ENCODE results near the gene SORCS2.

SORCS2 gene

GRCh38 chr4:7415927-7416686 is 223.8 kb downstream of the SORCS2 start:
- no peak for DNase-seq (ENCODE audit: low read depth)

GRCh38 chr4:7416745-7417432 is 224.6 kb downstream of the SORCS2 start:
- DNase-seq (ENCODE audit: low read depth), result no peak

- DNase-seq (ENCODE audit: low read depth), result no peak
Measured at GRCh38 chr4:7417639-7418038, 225.3 kb downstream of the SORCS2 start.

- no peak for DNase-seq (ENCODE audit: low read depth)
Measured at GRCh38 chr4:7418131-7418943, 226.0 kb downstream of the SORCS2 start.

GRCh38 chr4:7419961-7420660 is 227.8 kb downstream of the SORCS2 start:
- no peak for DNase-seq (ENCODE audit: low read depth)

GRCh38 chr4:7420661-7421040 is 228.3 kb downstream of the SORCS2 start:
- DNase-seq (ENCODE audit: low read depth), result no peak

- no peak for DNase-seq (ENCODE audit: low read depth)
Measured at GRCh38 chr4:7421356-7422150, 229.2 kb downstream of the SORCS2 start.

- no peak for DNase-seq (ENCODE audit: low read depth)
Measured at GRCh38 chr4:7422151-7422897, 230.0 kb downstream of the SORCS2 start.

- DNase-seq (ENCODE audit: low read depth), result no peak
Measured at GRCh38 chr4:7422898-7423180, 230.5 kb downstream of the SORCS2 start.

GRCh38 chr4:7423391-7423790 is 231.1 kb downstream of the SORCS2 start:
- no peak for DNase-seq (ENCODE audit: low read depth)

GRCh38 chr4:7423801-7424552 is 231.6 kb downstream of the SORCS2 start:
- no peak for DNase-seq (ENCODE audit: low read depth)

- DNase-seq (ENCODE audit: low read depth), result no peak
Measured at GRCh38 chr4:7424553-7425111, 232.3 kb downstream of the SORCS2 start.

GRCh38 chr4:7425124-7425523 is 232.8 kb downstream of the SORCS2 start:
- DNase-seq (ENCODE audit: low read depth), result no peak

GRCh38 chr4:7425591-7426468 is 233.5 kb downstream of the SORCS2 start:
- DNase-seq (ENCODE audit: low read depth), result no peak

GRCh38 chr4:7426525-7427171 is 234.3 kb downstream of the SORCS2 start:
- DNase-seq (ENCODE audit: low read depth), result no peak

- DNase-seq (ENCODE audit: low read depth), result no peak
Measured at GRCh38 chr4:7427361-7427760, 235.0 kb downstream of the SORCS2 start.

- DNase-seq (ENCODE audit: low read depth), result no peak
Measured at GRCh38 chr4:7427831-7428260, 235.5 kb downstream of the SORCS2 start.
